Kidney tubule cell (primary cell): Measurements from ENCODE around the gene RTF2.

ENCODE experiments used
- DNase-seq: peaks from one replicate; pipeline ENCODE4 v3.0.0-alpha.2; 2018; ENCODE audit warnings: low spot score

RTF2 gene

DNA sequence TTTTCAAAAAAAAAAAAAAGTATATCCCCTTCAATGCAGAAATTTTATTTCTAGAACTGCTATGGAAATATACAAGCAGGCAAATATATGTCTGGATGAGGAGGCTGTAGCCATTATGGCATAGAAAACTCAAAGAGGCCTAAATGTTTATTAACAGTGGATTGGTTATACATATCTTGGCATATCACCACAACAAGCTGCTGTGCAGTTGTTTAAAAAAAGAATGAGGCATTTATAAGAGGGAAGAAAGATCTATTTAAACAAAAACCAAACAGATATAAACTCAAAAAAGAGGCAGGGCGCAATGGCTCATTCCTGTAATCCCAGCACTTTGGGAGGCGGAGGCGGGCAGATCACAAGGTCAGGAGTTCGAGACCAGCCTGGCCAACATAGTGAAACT, 30.1 kb upstream of the RTF2 start:
- no peak for DNase-seq

DNA sequence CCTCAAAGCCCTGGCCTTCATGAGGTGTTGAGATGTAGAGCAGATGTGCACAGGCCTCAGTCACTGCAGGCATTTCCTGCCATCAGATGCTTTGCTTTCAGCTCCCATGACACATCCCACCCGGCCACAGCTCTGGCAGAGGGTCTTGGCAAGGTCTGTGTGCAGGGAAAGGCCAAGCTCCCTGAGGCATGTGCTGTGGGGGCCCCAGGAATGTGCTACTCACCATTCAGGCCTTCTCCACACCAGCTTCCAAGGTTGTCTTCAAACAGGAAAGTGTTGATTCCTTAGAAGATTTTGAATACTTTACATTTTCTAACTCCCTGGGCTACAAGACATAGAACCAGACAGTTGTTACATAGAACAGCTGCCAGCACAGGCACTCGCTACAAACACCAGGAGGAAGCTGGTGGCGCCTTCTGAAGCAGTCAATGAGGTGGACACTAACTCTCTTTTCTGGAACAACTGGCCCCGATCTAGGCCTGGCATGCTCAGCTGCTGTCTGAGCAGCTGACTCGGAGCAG, 28.6 kb upstream of the RTF2 start:
- peak; percentile 68 for DNase-seq

DNA sequence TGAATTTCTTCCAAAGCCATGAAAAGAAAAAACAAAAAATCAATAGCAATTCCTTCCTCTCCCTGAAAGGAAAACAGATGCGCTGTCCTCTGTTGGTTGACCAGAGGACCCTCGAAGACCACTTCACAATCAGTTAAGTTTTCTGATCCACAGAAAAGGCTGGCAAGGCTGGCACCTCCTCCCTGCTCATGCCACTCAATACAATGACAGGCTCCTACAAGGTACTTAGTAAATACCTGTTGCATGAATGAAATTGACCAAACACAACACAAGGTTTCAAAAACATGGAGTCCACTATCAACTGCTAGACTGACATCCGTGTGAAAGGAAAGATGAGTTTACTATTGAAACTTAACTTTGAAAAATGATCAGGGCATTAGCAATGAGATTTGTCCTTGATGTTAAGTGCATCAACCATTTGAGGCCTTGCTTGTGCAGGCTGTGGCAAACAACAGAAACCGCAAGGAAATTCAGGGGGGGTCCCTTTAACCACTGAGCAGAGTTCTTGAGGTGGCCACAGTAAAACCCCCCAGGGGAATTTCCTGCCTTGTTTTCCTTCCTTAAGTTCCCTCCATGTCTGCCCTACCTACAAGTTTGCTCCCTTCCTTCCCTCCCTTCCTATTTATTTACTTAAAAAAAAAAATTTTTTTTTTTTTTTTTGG, 27.9 kb upstream of the RTF2 start:
- no peak for DNase-seq

DNA sequence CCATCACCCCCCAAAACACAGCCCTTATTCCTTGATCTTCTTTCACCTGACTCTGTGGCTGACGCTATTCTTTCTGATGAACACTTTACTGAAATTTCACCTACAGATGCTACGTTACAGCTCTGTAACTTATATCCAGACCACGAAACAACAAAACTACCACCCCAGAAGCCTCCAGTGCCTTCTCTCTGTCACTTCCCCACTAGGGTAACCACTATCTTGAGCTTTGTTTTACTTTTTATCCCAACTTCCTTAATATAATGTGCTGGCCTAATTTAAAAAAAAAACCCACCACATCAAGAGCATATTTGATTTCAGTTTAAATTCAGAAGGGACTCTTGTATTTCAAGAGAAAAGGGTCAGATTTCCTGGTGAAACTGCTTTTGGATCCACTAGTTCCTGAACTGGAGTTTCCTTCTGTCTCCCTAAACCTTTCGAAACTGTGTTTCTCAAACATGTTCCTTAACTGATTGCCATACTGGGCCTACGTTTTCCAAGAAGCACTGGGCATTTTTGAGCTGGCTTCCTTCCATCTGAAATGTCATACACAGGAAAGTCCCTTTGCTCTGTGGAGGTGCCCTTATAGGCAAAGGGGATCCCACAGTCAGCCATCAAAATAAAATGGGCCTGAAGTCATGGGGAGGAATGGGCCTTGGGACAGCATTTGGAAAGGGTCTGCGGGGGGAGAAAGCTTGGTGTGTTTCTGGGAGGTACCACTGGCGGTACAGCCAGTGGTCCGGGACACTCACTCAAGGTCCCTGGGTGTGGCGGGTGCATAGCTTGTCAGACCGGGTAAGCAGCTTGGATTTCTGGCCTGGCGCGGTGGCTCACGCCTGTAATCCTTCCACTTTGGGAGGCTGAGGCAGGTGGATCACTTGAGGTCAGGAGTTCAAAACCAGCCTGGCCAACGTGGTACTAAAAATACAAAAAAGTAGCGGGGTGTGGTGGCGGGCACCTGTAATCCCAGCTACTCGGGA, 25.8 kb upstream of the RTF2 start:
- DNase-seq, result no peak

DNA sequence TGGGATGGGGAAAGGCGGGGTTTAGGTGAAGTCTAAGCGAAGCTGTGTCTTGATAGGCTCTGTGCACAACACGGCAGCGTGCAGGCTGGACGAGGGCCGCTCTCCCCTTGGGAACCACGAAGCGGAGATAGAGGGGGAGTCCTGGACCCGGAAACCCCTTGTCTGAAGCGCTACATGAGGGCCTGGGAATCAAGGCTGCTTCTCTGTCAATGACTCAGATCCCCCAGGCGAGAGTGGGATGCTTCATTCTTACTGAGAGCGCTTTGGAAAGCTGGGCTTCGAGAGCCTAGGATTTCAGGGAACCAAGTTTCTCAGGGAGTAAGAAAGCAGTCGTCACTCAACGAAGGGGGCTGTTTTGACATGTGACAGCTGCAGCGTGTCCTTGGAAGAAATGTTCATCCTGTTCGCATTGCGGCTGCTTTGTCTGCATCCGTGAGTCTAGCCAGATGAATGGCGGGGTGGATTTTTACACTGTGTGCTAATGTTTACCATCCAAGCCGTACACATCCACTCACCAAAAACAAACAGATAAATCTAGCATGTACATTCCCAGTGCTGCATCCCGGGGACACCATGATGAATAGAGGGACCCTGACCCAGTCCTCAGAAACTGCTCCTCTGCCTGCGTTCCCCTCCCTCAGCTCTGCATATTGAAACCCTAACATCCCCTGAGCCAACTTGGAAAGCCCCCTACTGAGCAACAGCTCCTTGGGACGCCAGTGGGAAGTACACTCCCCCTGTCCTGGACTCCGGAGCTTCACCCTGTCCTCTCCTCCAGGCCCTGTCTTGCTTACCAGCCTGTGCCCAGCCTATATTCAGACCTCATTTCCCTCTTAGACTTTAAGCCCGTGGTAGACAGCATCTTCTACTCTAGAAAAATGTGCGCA, 24.5 kb upstream of the RTF2 start:
- no peak for DNase-seq

DNA sequence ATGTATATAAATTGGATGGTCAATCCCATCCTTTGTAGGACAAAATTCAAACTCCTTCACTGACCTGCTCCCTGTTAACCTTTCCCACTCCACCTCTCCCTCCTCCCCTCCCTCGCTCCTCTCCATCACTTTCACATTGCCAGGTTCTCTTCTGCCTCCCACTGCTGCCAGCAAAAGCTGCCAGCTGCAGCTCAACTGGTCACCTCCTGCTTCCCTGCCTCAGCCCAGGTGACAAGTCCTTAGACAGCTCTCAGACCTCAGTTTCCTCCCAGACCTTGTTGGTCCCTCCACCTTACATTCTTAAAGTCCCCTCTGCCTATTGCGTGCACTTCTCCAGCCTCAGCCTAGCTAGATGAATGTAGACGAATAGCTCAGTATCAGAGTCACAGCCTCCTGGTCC, 23.3 kb upstream of the RTF2 start:
- DNase-seq, result no peak

DNA sequence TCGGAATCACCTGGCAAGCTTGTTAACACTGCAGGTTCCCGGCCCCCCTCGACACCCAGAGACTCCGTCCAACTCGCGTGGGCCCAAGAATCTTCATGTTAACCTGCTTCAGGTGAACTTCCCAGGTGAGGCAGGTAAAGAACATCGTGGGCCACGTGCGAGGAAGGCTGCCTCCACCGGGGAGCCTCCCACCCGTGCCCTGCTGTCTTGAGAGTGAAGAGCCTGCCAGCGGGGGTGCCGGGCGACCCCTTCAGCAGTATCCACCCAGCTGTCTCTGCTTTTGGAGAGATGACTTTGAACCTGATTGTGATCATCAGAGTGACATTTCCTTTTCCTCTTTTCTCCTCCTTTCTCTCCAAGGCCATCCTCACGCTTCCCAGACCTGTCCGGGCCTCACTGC, 22.9 kb upstream of the RTF2 start:
- no peak for DNase-seq

DNA sequence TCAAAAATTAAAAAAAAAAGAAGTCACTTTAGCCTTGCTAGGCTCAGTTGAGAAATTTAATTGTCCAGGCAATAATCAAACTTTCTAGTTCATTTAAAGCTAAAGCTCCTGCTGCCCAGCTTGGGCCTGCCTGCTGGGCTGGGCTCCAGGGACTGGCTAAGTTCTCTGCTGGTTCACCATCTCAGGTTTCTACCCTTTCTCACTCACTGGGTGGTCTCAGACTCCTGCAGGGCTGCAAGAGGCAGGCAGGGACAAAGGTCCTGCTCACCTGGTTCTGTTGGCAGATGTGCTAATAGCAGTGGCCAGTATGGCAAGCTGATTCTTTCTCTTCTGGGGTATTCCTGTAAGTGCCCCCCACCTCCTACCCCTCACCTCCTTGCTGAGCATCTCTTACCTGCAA, 21.2 kb upstream of the RTF2 start:
- no peak for DNase-seq

DNA sequence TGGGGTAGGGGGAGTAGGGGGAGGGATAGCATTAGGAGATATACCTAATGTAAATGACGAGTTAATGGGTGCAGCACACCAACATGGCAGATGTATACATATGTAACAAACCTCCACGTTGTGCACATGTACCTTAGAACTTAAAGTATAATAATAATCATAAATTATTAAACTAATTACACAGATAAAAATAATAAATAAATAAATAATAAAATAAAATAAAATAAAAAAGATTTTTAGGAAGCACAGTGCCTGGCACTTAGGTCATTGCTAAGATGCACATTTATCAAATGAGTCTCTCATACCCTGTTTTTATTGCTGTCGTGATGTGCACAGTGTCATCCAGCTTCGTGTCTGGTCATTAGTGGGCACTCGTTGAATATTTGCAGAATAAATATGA, 19.0 kb upstream of the RTF2 start:
- DNase-seq, result no peak

DNA sequence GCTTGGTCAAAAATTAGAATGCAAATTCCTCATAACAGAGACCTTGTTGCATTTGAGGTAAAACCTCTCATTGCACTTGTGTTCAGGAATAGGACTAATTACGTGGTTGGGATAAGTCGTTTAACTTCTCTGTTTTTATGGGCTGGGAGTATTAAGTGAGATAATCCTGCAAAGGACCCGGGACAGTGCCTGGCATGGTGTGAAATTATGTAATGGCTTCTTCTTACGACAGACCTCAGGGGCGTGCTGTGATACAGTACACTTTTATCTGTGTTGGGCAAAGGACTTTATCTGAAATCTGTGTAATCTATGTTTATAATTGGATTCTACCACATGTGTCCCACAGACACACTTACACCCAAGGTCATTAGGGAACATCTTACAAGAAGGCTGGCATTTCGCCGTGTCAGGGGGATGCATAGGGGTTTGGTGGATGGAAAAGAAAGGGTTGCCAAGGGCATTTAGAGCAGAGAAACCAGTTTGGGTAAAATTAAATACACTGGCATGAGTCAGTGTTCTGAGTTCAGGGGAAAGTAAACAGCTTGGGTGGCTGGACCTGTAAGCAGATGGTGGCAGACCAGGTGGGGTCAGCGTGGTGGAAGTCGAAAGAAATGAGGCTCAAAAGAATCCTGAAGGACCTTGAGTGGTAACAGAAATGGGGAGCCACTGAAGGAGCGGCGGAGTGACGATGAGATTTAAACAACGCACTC, 17.2 kb upstream of the RTF2 start:
- no peak for DNase-seq

DNA sequence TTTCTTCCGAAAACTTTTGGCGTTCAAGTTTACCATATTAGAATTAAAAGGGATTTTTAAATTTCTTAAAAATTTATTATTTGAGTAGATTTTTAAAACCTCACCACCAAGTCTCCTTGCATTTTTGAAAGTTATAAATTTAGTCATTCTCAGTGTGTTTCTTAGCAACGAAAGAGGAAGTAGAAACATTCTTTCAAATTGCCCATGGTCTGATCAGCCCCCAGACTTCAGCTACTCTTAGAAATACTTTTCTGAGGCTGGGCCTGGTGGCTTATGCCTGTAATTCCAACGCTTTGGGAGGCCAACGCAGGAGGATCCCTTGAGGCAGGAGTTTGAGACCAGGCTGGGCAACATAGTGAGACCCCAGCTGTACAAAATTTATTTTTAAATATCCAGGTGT, 15.1 kb upstream of the RTF2 start:
- no peak for DNase-seq

DNA sequence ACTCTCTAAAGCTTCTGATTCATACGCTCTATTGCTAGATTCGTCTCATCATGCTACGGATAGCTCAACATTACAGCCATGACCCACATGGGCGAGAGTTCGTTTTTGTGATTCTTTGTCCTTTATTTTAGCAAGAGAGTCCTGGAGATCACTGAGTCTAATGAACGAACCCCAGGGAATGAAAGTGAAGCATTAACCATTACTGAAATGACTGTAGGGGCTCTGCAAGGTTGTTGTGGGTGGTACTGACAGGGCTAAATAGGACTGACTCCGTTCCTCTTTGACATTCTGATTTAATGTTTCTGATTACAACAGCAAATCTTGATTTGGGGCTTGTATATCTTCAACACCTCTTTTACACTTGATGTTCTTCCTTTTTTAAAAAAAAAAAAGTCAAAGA, 13.7 kb upstream of the RTF2 start:
- no peak for DNase-seq

DNA sequence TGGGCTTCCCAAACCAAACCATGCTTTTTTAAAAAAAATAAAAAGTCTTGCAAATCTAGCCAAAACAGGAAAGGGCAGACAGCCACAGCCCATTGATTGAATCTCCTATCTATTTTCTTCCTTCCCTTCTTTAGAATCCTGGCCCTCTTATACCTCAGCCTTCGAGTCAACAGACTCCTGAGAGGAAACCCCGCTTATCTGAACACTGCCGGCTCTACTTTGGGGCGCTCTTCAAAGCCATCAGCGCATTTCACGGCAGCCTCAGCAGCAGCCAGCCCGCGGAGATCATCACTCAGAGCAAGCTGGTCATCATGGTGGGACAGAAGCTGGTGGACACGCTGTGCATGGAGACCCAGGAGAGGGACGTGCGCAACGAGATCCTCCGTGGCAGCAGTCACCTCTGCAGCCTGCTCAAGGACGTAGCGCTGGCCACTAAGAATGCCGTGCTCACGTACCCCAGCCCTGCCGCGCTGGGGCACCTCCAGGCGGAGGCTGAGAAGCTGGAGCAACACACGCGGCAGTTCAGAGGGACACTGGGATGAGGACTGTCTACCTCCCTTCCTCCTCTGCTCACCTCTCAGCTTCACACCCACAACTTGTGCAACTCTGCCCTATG, 10.1 kb upstream of the RTF2 start:
- no peak for DNase-seq

DNA sequence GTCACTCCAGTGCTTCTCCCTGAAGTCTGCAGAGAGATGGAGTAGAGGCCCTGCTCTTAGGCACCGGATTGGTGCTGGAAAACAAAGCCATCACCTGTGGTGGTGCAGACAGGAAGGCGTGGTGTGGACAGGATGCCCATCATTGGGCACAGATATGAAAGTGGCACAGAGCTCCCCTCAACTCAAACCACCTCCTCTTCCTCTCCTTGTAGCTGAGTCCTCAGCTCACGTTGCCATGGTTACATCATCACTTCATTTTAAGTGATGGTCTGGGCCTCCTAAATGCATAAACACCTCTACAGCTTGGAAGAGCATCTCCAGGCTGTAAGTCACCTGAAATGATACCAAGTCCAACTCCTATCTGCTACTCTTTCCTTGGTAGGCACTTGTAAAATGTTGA, 8.0 kb upstream of the RTF2 start:
- no peak for DNase-seq

DNA sequence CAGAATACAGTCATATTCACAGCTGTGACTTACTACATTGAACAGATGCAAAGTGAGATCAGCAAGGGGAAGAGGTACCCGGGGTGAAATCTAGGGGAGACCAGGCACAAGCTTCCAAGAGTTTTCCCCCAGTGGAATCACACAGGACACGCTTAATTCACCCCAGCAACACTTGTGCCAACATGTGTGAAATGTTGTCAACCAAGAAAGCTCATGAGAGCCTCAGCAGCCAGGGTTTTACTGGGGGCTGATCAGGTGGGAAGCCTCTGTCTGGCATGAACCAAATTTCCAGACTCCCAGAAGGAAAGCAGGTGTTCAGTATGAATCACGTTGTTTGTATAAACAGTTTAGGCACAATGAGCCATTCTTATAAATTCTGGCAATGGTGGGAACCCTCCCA, 6.9 kb upstream of the RTF2 start:
- DNase-seq, result no peak

DNA sequence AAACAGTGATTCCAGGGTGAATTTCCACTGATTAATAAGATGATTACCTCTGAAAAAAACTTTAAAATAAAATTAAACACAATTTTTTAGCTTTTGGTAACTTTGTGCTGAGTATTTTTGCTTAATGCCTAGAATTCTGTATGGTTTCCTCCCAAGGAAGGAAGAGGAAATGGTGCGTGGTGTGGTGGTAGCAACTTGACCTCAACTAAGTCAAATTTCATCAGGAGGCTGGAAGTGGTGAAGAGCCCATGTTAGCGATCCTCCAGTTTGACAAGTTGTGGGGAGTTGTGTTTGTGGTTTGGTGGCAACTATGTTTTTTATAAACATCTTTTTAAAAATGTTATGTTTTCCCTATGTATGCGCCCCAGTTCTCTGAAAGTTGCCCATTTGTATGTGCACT, 5.0 kb upstream of the RTF2 start:
- no peak for DNase-seq

DNA sequence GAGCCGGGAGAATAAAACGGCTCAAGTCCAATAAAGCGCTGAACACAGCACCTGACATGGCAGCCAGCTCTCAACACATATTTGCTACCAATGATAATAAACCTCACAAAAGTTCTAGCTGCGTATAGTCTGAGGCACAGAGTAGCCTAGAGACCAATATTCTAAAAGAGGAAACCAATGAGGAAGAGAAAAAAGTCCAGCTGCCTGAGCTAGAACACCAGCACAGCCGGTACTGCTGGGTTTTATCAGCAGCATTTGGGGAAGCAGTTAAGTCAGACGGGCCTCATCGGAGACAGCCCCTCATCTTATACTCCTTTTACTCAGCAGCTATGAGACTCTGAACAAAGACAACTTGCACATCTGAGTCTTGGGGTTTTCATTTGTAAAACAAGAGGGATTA, 2.4 kb upstream of the RTF2 start:
- DNase-seq, result no peak

DNA sequence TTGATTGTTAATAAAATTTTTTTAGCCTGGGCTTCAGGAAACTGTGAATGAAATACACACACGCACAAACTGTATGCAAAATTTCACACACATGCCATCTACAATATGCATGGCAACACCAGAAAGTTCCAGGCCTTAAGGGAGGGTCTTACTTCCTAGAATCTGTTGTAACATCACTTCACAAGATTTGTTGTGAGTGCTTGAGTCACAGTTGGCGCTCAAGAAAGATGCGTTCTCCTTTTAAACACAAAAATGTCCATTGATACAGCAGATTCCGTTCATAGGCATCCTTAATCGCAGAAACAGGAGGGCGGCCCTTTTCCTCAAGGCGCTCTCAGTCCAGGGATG, 485 bp upstream of the RTF2 start:
- no peak for DNase-seq

DNA sequence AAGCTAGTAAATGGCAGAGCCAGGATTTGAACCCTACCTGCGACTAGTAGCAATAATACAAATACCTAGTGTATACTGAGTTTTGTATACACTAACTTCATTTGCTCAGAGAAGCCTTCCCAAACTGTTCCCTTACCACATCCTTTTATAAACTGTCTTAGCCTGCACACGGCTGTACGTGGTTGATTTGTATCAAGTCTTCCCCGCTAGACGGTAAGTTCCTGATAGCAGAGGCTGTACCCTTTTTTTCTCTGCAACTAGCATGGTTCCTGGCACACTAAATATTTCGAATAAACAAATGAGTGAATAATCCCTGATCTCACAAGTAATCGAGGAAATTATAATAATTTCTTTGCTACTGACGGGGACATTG, 636 bp downstream of the RTF2 start:
- DNase-seq, result no peak

DNA sequence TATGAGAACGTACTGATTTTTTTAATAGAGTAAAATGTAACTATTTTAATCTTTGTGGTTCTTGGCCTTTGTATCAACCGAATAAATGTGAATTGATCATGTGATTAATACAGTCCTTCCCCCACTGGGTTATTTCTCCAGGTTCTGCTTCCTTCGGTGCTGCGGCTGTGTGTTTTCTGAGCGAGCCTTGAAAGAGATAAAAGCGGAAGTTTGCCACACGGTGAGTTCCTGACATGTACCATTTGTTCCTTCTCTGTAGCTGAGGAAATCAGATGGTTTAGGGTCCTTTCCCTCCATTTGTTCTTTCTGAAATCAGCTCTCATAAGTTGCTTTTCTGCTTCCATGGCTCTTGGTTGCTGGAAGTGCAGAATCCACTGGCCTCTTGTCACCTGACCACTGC, 15.5 kb downstream of the RTF2 start:
- no peak for DNase-seq

DNA sequence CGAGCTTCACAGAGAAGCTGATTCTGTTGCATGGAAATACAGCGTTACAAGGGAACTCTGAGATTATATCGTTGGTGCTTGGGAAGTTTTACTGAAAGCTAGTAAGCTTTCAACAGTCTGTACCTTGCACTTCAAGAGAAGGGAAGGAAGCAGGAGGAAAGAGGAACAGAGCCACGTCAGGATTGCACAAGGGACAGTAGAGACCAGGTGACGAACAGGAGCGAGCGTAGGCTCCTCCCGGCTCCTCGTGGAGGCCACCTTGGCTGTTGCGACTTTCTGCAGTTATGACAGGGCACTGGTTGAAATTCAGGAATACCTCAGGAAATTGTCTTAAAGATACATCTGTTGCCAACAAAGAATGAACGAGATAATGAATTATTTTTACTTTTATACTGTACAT, 18.8 kb downstream of the RTF2 start:
- DNase-seq, result no peak

DNA sequence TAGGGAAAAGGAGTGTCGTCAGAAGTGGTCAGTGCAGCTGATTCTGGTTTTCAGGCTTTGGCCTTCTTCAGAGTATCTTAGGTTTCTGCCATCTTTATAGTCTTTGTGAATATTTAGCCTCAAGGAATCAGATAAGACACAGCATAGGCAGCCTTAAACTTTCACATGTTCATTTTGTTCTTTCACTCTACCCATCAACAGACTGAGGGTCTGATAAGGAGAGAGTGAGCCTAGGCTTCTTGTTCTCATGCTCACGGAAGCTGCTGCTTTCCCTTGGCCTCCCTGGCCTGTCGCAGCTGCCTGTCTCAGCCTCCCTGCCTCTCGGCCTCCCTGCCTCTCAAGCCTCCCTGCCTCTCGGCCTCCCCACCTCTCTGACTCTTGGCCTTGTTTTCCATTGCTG, 20.1 kb downstream of the RTF2 start:
- DNase-seq, result no peak
